ENCODE data around the gene TXNL4A.
"Not testable (repeated sequence)": the region's sequence is repeated elsewhere in the genome, so short reads cannot be mapped to it uniquely, and the experiment has no call there.

TXNL4A gene

GRCh38 chr18:79988451-79989194, at the start of gene TXNL4A:
Gene TXNL4A (minus strand): TSS chr18:79988563. CDS start chr18:79988392, 171 bp downstream.
- peaks cover 0 to 11% of the 10 kb centered on the region in 2 donors for H3K36me3 ChIP-seq (ENCODE audit: control insufficient read depth in 2 of 2, insufficient read depth in 2 of 2, low read length in 2 of 2)
- H3K9me3 ChIP-seq (ENCODE audit: control insufficient read depth in 2 of 2, low read length in 2 of 2) = no peaks in the 10 kb centered on the region
- H3K9ac ChIP-seq (ENCODE audit: low read depth in 1 of 2, low read length in 2 of 2) = peak within 1 kb of the TSS; percentile 89 to 92
- peak within 1 kb of the TSS; percentile 84 to 93 for H3K4me3 ChIP-seq (ENCODE audit: low read length in 2 of 2)
- H3K27ac ChIP-seq (ENCODE audit: low read depth in 2 of 2, low read length in 2 of 2) = peak within 1 kb of the TSS; percentile 95
- peaks cover 11 to 17% of the 10 kb centered on the region in 2 donors for H3K4me1 ChIP-seq (ENCODE audit: control insufficient read depth in 2 of 2, insufficient read depth in 2 of 2, low read length in 2 of 2)
- no peaks in the 10 kb centered on the region for H3K27me3 ChIP-seq (ENCODE audit: control insufficient read depth in 2 of 2, insufficient read depth in 2 of 2, low read length in 2 of 2)

- H3K4me3 ChIP-seq (ENCODE audit: low read length in 2 of 2) = no peak overlapping the region
- no peaks in the 10 kb centered on the region for H3K9me3 ChIP-seq (ENCODE audit: control insufficient read depth in 2 of 2, low read length in 2 of 2)
- H3K27ac ChIP-seq (ENCODE audit: low read depth in 2 of 2, low read length in 2 of 2) = no peak overlapping the region
- H3K9ac ChIP-seq (ENCODE audit: low read depth in 1 of 2, low read length in 2 of 2) = no peak overlapping the region
- H3K4me1 ChIP-seq (ENCODE audit: control insufficient read depth in 2 of 2, insufficient read depth in 2 of 2, low read length in 2 of 2) = peaks cover 7 to 12% of the 10 kb centered on the region in 2 donors
- H3K36me3 ChIP-seq (ENCODE audit: control insufficient read depth in 2 of 2, insufficient read depth in 2 of 2, low read length in 2 of 2) = peaks cover 4 to 8% of the 10 kb centered on the region in 2 donors
- no peaks in the 10 kb centered on the region for H3K27me3 ChIP-seq (ENCODE audit: control insufficient read depth in 2 of 2, insufficient read depth in 2 of 2, low read length in 2 of 2)
Observed at GRCh38 chr18:80037300-80037699, 48.9 kb upstream of the TXNL4A start.

- Histone ChIP-seq H3K9me3 (ENCODE audit: control insufficient read depth in 2 of 2, low read length in 2 of 2) (no peaks in the 10 kb centered on the region), H3K4me1 (ENCODE audit: control insufficient read depth in 2 of 2, insufficient read depth in 2 of 2, low read length in 2 of 2) (peaks cover 7 to 12% of the 10 kb centered on the region in 2 donors), H3K4me3 (ENCODE audit: low read length in 2 of 2) (no peak overlapping the region), H3K9ac (ENCODE audit: low read depth in 1 of 2, low read length in 2 of 2) (no peak overlapping the region), H3K27me3 (ENCODE audit: control insufficient read depth in 2 of 2, insufficient read depth in 2 of 2, low read length in 2 of 2) (no peaks in the 10 kb centered on the region), H3K36me3 (ENCODE audit: control insufficient read depth in 2 of 2, insufficient read depth in 2 of 2, low read length in 2 of 2) (peaks cover 4 to 8% of the 10 kb centered on the region in 2 donors), H3K27ac (ENCODE audit: low read depth in 2 of 2, low read length in 2 of 2) (no peak overlapping the region)
Observed at GRCh38 chr18:80035997-80036396, 47.6 kb upstream of the TXNL4A start.

- Histone ChIP-seq H3K9ac (ENCODE audit: low read depth in 1 of 2, low read length in 2 of 2) (peak overlapping the region; percentile 80 to 85), H3K27me3 (ENCODE audit: control insufficient read depth in 2 of 2, insufficient read depth in 2 of 2, low read length in 2 of 2) (no peaks in the 10 kb centered on the region), H3K9me3 (ENCODE audit: control insufficient read depth in 2 of 2, low read length in 2 of 2) (no peaks in the 10 kb centered on the region), H3K4me3 (ENCODE audit: low read length in 2 of 2) (peak overlapping the region; percentile 85 to 93), H3K4me1 (ENCODE audit: control insufficient read depth in 2 of 2, insufficient read depth in 2 of 2, low read length in 2 of 2) (peaks cover 7 to 12% of the 10 kb centered on the region in 2 donors), H3K36me3 (ENCODE audit: control insufficient read depth in 2 of 2, insufficient read depth in 2 of 2, low read length in 2 of 2) (peaks cover 4 to 8% of the 10 kb centered on the region in 2 donors), H3K27ac (ENCODE audit: low read depth in 2 of 2, low read length in 2 of 2) (peak overlapping the region; percentile 91 to 92)
Observed at GRCh38 chr18:80034852-80035406, 46.6 kb upstream of the TXNL4A start.

GRCh38 chr18:80034068-80034851, 45.9 kb upstream of the TXNL4A start, which contains the start of gene RBFA:
Gene RBFA (plus strand): TSS chr18:80034434. CDS start chr18:80034496, 62 bp downstream.
- Histone ChIP-seq H3K4me1 (ENCODE audit: control insufficient read depth in 2 of 2, insufficient read depth in 2 of 2, low read length in 2 of 2) (peaks cover 7 to 12% of the 10 kb centered on the region in 2 donors), H3K27me3 (ENCODE audit: control insufficient read depth in 2 of 2, insufficient read depth in 2 of 2, low read length in 2 of 2) (no peaks in the 10 kb centered on the region), H3K9me3 (ENCODE audit: control insufficient read depth in 2 of 2, low read length in 2 of 2) (no peaks in the 10 kb centered on the region), H3K36me3 (ENCODE audit: control insufficient read depth in 2 of 2, insufficient read depth in 2 of 2, low read length in 2 of 2) (peaks cover 2 to 8% of the 10 kb centered on the region in 2 donors), H3K4me3 (ENCODE audit: low read length in 2 of 2) (peak within 1 kb of the TSS; percentile 85 to 93), H3K9ac (ENCODE audit: low read depth in 1 of 2, low read length in 2 of 2) (peak within 1 kb of the TSS; percentile 80 to 85), H3K27ac (ENCODE audit: low read depth in 2 of 2, low read length in 2 of 2) (peak within 1 kb of the TSS; percentile 91 to 92)

- peaks cover 7 to 12% of the 10 kb centered on the region in 2 donors for H3K4me1 ChIP-seq (ENCODE audit: control insufficient read depth in 2 of 2, insufficient read depth in 2 of 2, low read length in 2 of 2)
- peak overlapping the region; percentile 67 to 79 for H3K9ac ChIP-seq (ENCODE audit: low read depth in 1 of 2, low read length in 2 of 2)
- peak overlapping the region; percentile 69 to 84 for H3K4me3 ChIP-seq (ENCODE audit: low read length in 2 of 2)
- no peaks in the 10 kb centered on the region for H3K27me3 ChIP-seq (ENCODE audit: control insufficient read depth in 2 of 2, insufficient read depth in 2 of 2, low read length in 2 of 2)
- H3K9me3 ChIP-seq (ENCODE audit: control insufficient read depth in 2 of 2, low read length in 2 of 2) = no peaks in the 10 kb centered on the region
- H3K36me3 ChIP-seq (ENCODE audit: control insufficient read depth in 2 of 2, insufficient read depth in 2 of 2, low read length in 2 of 2) = peaks cover 2 to 4% of the 10 kb centered on the region in 2 donors
- peak overlapping the region; percentile 91 to 92 for H3K27ac ChIP-seq (ENCODE audit: low read depth in 2 of 2, low read length in 2 of 2)
Observed at GRCh38 chr18:80033181-80034067, 45.1 kb upstream of the TXNL4A start.

- Histone ChIP-seq H3K4me3 (ENCODE audit: low read length in 2 of 2) (no peak overlapping the region), H3K9me3 (ENCODE audit: control insufficient read depth in 2 of 2, low read length in 2 of 2) (peaks cover 4 to 6% of the 10 kb centered on the region in 2 donors), H3K27ac (ENCODE audit: low read depth in 2 of 2, low read length in 2 of 2) (no peak overlapping the region), H3K27me3 (ENCODE audit: control insufficient read depth in 2 of 2, insufficient read depth in 2 of 2, low read length in 2 of 2) (no peaks in the 10 kb centered on the region), H3K9ac (ENCODE audit: low read depth in 1 of 2, low read length in 2 of 2) (no peak overlapping the region), H3K4me1 (ENCODE audit: control insufficient read depth in 2 of 2, insufficient read depth in 2 of 2, low read length in 2 of 2) (peaks cover 0 to 4% of the 10 kb centered on the region in 2 donors), H3K36me3 (ENCODE audit: control insufficient read depth in 2 of 2, insufficient read depth in 2 of 2, low read length in 2 of 2) (no peaks in the 10 kb centered on the region)
Observed at GRCh38 chr18:80029690-80030089, 41.3 kb upstream of the TXNL4A start.

- H3K9me3 ChIP-seq (ENCODE audit: control insufficient read depth in 2 of 2, low read length in 2 of 2) = peaks cover 15 to 19% of the 10 kb centered on the region in 2 donors
- not testable (repeated sequence) for H3K27me3 ChIP-seq (ENCODE audit: control insufficient read depth in 2 of 2, insufficient read depth in 2 of 2, low read length in 2 of 2); H3K27ac ChIP-seq (ENCODE audit: low read depth in 2 of 2, low read length in 2 of 2); H3K9ac ChIP-seq (ENCODE audit: low read depth in 1 of 2, low read length in 2 of 2); H3K4me1 ChIP-seq (ENCODE audit: control insufficient read depth in 2 of 2, insufficient read depth in 2 of 2, low read length in 2 of 2); H3K36me3 ChIP-seq (ENCODE audit: control insufficient read depth in 2 of 2, insufficient read depth in 2 of 2, low read length in 2 of 2); H3K4me3 ChIP-seq (ENCODE audit: low read length in 2 of 2)
Observed at GRCh38 chr18:80027719-80028118, 39.4 kb upstream of the TXNL4A start.

GRCh38 chr18:80026363-80026762, 38.0 kb upstream of the TXNL4A start:
- H3K4me1 ChIP-seq (ENCODE audit: control insufficient read depth in 2 of 2, insufficient read depth in 2 of 2, low read length in 2 of 2) = no peaks in the 10 kb centered on the region
- H3K9ac ChIP-seq (ENCODE audit: low read depth in 1 of 2, low read length in 2 of 2) = no peak overlapping the region
- H3K9me3 ChIP-seq (ENCODE audit: control insufficient read depth in 2 of 2, low read length in 2 of 2) = peaks cover 29 to 30% of the 10 kb centered on the region in 2 donors
- H3K4me3 ChIP-seq (ENCODE audit: low read length in 2 of 2) = no peak overlapping the region
- no peaks in the 10 kb centered on the region for H3K36me3 ChIP-seq (ENCODE audit: control insufficient read depth in 2 of 2, insufficient read depth in 2 of 2, low read length in 2 of 2)
- H3K27me3 ChIP-seq (ENCODE audit: control insufficient read depth in 2 of 2, insufficient read depth in 2 of 2, low read length in 2 of 2) = no peaks in the 10 kb centered on the region
- H3K27ac ChIP-seq (ENCODE audit: low read depth in 2 of 2, low read length in 2 of 2) = no peak overlapping the region
